ENCODE measurements around the gene SRSF3.
"Not testable (repeated sequence)": the region's sequence is repeated elsewhere in the genome, so short reads cannot be mapped to it uniquely, and the experiment has no call there.

SRSF3 gene

DNA sequence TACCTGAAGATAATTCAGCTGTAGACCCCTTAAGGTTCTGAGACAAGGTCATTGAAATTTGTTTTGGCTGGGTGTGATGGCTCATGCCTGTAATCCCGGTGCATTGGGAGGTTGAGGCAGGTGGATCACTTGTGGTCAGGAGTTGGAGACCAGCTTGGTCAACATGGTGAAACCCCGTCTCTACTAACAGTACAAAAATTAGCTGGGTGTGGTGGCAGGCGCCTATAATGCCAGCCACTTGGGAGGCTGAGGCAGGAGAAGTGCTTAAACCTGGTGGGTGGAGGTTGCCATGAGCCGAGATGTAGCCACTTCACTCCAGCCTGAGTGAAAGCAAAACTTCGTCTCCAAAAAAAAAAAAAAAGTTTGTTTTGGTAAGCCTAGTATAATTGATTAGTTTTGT is 11.0 kb downstream of the SRSF3 start:
- DNase-seq (ENCODE audit: insufficient read length, low spot score) (no peak), FAIRE-seq (no peak)
- TF ChIP-seq POLR2A (IDR thresholded peaks at IDR 0.05; ENCODE audit: low read depth, low read length), result no peak

DNA sequence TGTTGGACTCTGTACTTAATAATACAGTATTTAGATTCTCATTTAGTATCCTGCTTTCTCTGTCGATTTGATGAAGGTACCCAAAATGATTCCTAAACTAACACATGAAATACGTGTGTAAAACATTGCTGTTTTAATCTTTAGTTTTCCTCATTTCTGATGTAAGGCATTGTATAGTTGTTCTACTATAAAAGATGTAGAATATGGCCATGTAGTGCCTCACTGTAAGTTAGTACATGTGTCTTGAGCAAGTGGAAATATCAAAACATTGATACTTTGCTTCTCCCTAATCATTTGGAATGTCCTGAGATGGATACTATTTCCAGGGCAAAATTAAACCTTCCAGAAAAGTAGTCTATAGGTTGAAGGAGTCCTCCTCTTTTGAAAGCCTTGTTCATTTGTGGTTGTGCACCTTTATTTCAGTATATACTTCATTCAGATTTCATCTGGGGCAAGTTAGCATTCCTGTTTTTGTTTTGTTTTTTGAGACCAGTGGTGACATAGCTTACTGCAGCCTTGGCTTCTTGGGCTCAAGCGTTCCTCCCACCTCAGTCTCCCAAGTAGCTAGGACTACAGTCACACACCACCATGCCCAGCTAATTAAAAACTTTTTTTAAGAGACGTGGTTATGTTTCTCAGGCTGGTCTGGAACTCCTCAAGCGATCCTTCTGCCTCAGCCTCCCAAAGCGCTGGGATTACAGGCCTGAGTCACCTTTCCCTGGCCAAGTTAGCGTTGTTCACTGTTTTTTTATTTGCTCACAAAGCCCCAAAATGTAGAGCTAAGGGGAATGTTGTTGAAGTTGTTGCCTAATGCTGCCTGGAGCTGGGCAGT is 11.6 kb downstream of the SRSF3 start:
- FAIRE-seq (no peak), DNase-seq (ENCODE audit: insufficient read length, low spot score) (no peak)
- no peak for TF ChIP-seq POLR2A (IDR thresholded peaks at IDR 0.05; ENCODE audit: low read depth, low read length)

DNA sequence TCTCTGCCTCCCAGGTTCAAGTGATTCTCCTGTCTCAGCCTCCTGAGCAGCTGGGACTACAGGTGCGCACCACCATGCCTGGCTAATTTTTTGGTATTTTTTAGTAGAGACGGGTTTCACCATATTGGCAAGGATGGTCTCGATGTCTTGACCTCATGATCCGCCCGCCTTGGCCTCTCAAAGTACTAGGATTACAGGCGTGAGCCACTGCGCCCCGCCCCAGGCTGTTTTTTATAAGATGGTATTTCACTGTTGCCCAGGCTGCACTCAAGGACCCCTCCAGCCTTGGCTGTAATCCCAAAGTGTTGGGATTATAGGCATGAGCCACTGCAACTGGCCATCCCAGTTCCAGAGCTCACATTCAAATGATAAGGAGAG is 13.1 kb downstream of the SRSF3 start:
- not testable (repeated sequence) for FAIRE-seq; DNase-seq (ENCODE audit: insufficient read length, low spot score)

DNA sequence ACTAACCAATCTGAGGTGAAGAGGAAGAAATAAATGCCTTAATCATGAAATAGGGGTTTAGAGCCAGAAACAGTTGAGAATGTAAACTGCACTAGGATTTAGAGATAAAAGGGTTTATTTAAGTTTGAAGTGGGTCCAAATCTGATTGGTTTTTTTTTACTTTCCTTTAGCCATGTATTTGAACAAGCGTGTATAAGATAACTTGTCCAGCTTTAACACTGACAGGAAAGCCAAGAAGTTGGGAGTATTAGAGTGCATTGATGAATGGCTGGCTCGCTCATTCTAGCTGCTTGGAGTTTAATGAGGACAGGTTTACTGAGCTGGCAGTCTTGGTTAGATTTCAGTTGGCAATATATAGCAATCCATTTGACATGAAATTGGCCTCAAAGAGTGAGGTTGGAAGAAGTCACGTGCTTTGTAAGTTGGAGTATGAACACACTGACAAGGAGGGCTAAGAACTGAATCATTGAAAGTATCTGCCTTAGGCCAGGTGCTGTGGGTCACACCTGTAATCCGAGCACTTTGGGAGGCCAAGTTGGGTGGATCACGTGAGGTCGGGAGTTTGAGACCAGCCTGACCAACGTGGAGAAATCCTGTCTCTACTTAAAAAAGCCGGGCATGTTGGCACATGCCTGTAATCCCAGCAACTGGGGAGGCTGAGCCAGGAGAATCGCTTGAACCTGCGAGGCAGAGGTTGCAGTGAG is 13.7 kb downstream of the SRSF3 start:
- TF ChIP-seq POLR2A (IDR thresholded peaks at IDR 0.05; ENCODE audit: low read depth, low read length), result no peak
- FAIRE-seq (no peak), DNase-seq (ENCODE audit: insufficient read length, low spot score) (no peak)

DNA sequence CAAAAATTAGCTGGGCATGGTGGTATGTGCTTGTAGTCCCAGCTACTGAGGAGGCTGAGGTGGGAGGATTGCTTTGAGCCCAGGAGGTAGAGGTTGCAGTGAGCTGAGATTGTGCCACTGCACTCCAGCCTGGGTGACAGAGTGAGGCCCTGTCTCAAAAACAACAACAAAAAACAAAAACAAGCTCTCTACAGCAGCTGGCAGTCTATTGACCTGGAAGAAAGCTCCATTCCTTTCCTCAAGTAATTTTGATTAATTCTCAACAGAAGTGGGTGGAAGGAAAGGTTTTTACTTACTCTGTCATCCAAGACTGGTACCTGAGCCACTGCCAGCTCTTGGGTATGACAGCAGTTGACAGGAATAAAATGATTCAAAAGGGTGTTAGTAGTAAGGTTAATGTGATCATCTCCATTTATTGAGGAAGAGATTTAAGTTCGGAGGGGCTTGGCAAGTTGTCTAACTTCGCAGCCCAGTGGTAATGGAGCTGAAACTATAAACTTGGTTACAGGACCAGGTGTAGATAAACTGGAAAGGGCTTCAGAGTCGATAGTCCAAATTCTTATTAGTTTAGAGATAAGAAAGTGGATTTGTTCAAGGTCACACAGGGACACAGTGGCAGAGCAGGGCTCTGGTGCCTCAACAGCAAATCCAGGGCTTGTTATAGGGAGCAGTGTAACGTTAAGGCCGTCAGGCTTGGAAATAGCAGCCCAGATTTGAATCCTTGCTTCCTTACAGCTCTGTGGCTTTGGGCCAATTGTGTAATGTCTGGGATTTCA is 14.8 kb downstream of the SRSF3 start:
- TF ChIP-seq POLR2A (IDR thresholded peaks at IDR 0.05; ENCODE audit: low read depth, low read length), result no peak
- no peak for FAIRE-seq
- no peak for DNase-seq (ENCODE audit: insufficient read length, low spot score)

DNA sequence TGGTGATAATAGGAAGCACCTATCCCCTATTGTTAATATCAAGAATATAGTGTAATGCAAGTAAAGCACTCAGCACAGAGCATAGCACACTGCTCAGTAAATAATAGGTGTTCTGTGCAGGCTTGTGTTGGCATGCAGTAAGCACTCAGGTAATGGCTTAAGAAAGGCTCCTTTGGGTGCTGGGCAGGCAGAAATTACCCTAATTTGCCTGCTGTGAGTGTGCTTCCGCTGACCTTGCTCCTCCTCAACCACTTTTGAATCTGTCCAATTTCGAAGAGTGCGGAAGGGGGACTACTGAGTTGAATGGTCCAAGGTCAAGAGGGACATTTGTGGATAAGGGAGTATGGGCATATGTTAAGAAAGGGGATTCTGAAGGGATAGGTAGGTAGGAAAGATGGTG is 15.4 kb downstream of the SRSF3 start:
- FAIRE-seq, result no peak
- no peak for TF ChIP-seq POLR2A (IDR thresholded peaks at IDR 0.05; ENCODE audit: low read depth, low read length)
- no peak for DNase-seq (ENCODE audit: insufficient read length, low spot score)

DNA sequence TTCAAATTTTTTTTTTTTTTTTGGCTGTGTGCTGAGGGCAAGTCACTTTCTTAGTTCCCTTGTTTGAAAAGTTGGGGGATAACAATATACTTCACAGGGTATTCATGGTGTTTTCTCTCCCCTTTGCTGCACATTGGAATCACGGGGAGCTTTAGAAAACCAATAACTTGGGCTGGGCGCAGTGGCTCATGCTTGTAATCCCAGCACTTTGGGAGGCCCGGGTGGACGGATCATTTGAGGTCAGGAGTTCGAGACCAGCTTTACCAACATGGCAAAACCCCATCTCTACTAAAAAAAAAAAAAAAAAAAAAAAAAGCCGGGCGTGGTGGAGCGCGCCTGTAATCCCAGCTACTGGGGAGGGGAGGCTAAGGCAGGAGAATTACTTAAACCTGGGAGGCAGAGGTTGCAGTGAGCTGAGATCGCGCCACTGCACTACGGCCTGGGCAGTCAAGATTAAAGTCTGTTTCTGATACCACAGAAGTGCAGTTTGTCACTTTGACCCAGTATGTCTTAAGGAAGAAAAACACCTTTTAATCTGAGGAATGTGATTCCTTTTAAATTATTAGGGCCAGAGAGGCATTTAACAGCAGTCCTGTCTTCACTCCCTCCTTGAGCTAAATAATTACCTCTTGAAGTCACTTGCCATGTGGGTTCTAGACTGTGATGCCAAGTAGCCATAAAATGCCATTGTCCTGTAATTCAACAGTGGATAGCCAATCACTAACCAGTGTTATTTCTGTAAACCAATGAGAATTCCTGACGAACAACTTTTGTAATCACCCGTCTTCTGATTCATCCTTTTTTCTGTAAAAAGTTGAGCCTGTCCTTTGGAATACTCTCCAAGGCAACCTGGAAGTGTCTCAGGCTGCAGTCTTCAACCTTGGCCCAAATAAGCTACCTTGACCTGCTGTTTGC is 16.1 kb downstream of the SRSF3 start:
- DNase-seq (ENCODE audit: insufficient read length, low spot score) (no peak), FAIRE-seq (no peak)
- no peak for TF ChIP-seq POLR2A (IDR thresholded peaks at IDR 0.05; ENCODE audit: low read depth, low read length)

DNA sequence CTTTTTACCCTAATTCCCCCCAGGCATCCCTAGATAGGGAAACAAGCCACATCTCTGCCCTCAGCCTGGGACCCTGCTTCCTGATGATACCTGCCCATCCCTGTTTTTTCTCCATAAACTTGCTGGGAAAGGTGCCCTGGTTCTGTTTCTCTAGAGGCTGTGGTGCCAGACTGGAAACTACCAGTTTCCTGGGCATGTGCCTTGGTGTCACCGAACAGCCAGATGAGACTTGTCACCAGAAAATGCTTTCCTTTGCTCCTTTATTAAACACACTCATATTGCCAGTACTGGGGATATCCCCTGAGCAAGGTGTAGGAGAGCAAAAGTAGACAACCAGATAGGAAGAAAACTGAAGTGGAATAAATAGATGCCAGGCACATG is 16.8 kb downstream of the SRSF3 start:
- no peak for FAIRE-seq
- TF ChIP-seq POLR2A (IDR thresholded peaks at IDR 0.05; ENCODE audit: low read depth, low read length), result no peak
- DNase-seq (ENCODE audit: insufficient read length, low spot score), result no peak

DNA sequence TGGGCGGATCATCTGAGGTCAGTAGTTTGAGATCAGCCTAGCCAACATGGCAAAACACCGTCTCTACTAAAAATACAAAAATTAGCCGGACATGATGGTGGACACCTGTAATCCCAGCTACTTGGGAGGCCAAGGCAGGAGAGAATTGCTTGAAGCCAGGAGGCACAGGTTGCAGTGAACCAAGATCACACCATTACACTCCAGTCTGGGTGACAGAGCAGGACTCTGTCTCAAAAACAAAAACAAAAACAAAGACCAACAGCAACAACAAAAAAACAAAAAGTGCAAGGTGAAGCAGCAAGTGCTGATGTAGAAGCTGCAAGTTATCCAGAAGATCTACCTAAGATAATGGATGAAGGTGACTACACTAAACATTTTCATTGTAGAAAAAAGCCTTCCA is 17.5 kb downstream of the SRSF3 start:
- DNase-seq (ENCODE audit: insufficient read length, low spot score); FAIRE-seq: not testable (repeated sequence)

DNA sequence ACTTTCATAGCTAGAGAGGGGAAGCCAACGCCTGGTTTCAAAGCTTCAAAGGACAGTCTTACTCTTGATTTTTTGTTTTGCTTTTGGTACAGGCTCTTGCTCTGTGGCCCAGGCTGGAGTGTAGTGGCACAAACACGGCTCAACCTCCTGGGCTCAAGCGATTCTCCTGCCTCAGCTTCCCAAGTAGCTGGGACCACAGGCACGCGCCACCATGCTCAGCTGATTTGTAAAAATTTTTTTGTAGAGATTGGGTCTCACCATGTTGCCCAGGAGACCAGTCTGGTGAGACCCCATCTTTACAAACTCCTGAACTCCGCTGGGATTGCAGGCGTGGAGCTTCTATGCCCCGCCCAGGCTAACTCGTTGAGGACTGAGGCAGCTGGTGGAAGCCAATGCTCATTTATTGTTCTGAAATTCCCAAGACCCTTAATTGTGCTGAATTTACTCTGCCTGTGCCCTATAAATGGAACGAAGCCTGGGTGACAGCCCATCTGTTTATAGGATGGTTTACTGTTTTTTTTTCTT is 18.0 kb downstream of the SRSF3 start:
- no peak for TF ChIP-seq POLR2A (IDR thresholded peaks at IDR 0.05; ENCODE audit: low read depth, low read length)
- no peak for DNase-seq (ENCODE audit: insufficient read length, low spot score)
- FAIRE-seq, result no peak

DNA sequence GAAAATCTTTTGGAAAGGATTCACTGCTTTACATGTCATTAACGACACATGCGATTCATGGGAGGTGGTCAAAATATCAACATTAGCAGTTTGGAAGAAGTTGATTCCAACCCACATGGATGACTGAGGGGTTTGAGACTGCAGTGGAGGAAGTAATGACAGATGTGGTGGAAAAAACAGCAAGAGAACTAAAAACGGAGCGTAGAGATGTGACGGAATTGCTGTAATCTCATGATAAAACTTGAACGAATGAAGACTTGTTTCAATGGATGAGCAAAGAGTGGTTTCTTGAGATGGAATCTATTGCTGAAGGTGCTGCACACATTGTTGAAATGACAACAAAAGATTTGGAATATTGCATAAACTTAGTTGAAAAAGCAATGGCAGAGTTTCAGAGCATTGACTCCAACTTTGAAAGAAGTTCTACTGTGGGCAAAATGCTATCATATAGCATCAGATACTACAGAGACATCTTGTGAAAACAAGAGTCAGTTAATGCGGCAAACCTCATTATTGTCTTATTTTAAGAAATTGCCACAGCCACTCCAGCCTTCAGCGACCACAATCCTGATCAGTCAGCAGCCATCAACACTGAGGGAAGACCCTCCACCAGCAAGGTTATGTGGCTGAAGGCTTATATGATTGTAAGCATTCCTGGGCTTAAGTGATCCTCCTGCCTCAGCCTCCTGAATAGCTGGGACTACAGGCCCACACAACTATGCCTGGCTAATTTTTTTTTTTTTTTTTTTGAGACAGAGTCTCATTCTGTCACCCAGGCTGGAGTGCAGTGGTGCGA is 19.2 kb downstream of the SRSF3 start:
- no peak for TF ChIP-seq POLR2A (IDR thresholded peaks at IDR 0.05; ENCODE audit: low read depth, low read length)
- FAIRE-seq, result no peak
- no peak for DNase-seq (ENCODE audit: insufficient read length, low spot score)

DNA sequence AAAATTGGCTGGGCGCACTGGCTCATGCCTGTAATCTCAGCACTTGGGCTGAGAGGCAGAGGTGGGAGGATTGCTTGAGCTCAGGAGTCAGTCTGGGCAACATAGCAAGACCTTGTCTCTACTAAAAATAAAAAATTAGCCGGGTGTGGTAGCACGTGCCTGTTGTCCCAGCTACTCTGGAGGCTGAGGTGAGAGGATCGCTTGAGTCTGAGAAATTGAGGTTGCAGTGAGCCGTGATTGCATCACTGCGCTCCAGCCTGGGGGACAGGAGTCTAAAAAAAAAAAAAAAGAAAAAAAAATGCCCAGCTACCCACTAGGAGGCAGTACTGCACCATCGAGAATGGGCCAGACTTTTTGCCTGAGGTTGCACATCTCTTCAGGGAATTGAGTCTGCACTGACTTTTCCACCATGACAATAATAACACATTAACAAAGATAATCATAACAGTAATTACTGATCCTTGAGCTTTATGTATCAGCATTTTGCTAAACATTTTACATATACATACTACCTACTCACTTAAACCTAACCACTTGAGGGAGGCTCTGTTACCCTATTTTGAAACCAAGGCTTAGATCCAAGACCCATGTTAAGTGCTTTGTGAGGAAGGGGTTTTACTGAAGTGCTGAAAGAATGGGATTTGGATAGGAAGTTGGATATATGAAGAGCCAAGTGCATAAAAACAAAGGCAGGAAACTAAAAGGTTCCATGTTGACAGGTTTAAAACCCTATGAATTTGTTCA is 21.0 kb downstream of the SRSF3 start:
- DNase-seq (ENCODE audit: insufficient read length, low spot score), result no peak
- no peak for TF ChIP-seq POLR2A (IDR thresholded peaks at IDR 0.05; ENCODE audit: low read depth, low read length)
- FAIRE-seq, result no peak
